GM20431 (cell line): ENCODE data around the gene ERCC2.
"Not testable (repeated sequence)": the region's sequence is repeated elsewhere in the genome, so short reads cannot be mapped to it uniquely, and the experiment has no call there.

ENCODE experiments used
- in situ Hi-C: fragments of 300-500 bp; cut with MseI, MboI; formaldehyde crosslinking; loops from one replicate; pipeline ENCODE4 v1.15.0; 2020; ENCODE audit warnings: low sequenced_read_pairs; ENCODE audit not compliant: unreplicated experiment

Gene ERCC2

GRCh38 chr19:45370410-45371204, at the start of gene ERCC2:
Gene ERCC2 (minus strand): TSS chr19:45370573. CDS start chr19:45370540, 33 bp downstream.
- in situ Hi-C loops: no loop called here

- in situ Hi-C loops: no loop called here
Measured at GRCh38 chr19:45419895-45420294, 49.5 kb upstream of the ERCC2 start.

- in situ Hi-C loops: no loop called here
Measured at GRCh38 chr19:45419396-45419795, 49.0 kb upstream of the ERCC2 start.

GRCh38 chr19:45418802-45419201, 48.4 kb upstream of the ERCC2 start:
- in situ Hi-C loops: no loop called here

GRCh38 chr19:45417151-45417550, 46.8 kb upstream of the ERCC2 start:
- in situ Hi-C loops: no loop called here

GRCh38 chr19:45414468-45414867, 44.1 kb upstream of the ERCC2 start:
- in situ Hi-C loops: no loop called here

GRCh38 chr19:45413497-45413896, 43.1 kb upstream of the ERCC2 start:
- in situ Hi-C loops: no loop called here

GRCh38 chr19:45410330-45410729, 40.0 kb upstream of the ERCC2 start:
- in situ Hi-C loops: not testable (repeated sequence)

- in situ Hi-C loops: no loop called here
Measured at GRCh38 chr19:45409557-45409920, 39.2 kb upstream of the ERCC2 start.

GRCh38 chr19:45408830-45409556, 38.6 kb upstream of the ERCC2 start:
- in situ Hi-C loops: no loop called here

- in situ Hi-C loops: no loop called here
Measured at GRCh38 chr19:45408121-45408520, 37.7 kb upstream of the ERCC2 start.

GRCh38 chr19:45407585-45407984, 37.2 kb upstream of the ERCC2 start:
- in situ Hi-C loops: not testable (repeated sequence)

- in situ Hi-C loops: no loop called here
Measured at GRCh38 chr19:45407091-45407375, 36.7 kb upstream of the ERCC2 start.

GRCh38 chr19:45406226-45407090, 36.1 kb upstream of the ERCC2 start, which contains the start of gene POLR1G:
Gene POLR1G (plus strand): TSS chr19:45406644. CDS start chr19:45406697, 53 bp downstream.
- in situ Hi-C loops: no loop called here

GRCh38 chr19:45405435-45406225, 35.3 kb upstream of the ERCC2 start:
- in situ Hi-C loops: no loop called here

- in situ Hi-C loops: no loop called here
Measured at GRCh38 chr19:45404557-45405434, 34.4 kb upstream of the ERCC2 start, which contains the start of gene PPP1R13L. Gene PPP1R13L (minus strand): TSS chr19:45405069. CDS start chr19:45398318, 6,751 bp downstream.

- in situ Hi-C loops: no loop called here
Measured at GRCh38 chr19:45403781-45404556, 33.6 kb upstream of the ERCC2 start.

- in situ Hi-C loops: no loop called here
Measured at GRCh38 chr19:45403272-45403671, 32.9 kb upstream of the ERCC2 start.
